Measurements from ENCODE around the gene LCNL1.

GRCh38 chr9:136985853-136986252, 3.1 kb downstream of the LCNL1 start:
- TF ChIP-seq EP300 (IDR thresholded peaks at IDR 0.05) (no peak), CTCF (IDR thresholded peaks at IDR 0.05) (no peak)

Data from sigmoid colon (tissue), 4 donors.